ENCODE data around the gene NOD2.

NOD2 gene

DNA sequence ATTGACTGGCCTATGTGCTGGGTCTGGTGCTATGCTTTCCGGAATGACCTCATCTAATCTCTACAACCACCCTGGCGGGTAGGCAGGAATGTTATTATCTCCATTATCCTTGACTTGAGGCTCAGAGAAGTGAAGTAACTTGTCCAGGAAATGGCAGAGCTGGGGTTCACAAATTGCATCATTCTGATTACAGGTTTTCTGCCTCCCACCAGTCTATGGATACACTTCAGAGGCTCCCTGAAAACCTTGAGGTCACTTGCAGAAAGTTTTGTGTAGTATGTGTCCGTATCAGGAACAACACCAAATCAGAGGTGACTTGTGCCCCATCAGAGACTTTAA, 19.1 kb downstream of the NOD2 start:
- Mint-ChIP-seq H3K27ac (no peak overlapping the region), H3K4me3 (no peak overlapping the region), H3K4me1 (peaks cover 26% of the 10 kb centered on the region), H3K36me3 (peaks cover 18% of the 10 kb centered on the region), H3K9me3 (no peaks in the 10 kb centered on the region)
- DNase-seq (ENCODE audit: low spot score in 2 of 2) (no peak), ATAC-seq (no peak)

- ATAC-seq (no peak), DNase-seq (ENCODE audit: low spot score in 2 of 2) (no peak)
- no peaks in the 10 kb centered on the region for H3K9me3 Mint-ChIP-seq
- H3K36me3 Mint-ChIP-seq: peaks cover 19% of the 10 kb centered on the region
- H3K27ac Mint-ChIP-seq: no peak overlapping the region
- peaks cover 28% of the 10 kb centered on the region for H3K4me1 Mint-ChIP-seq
- no peak overlapping the region for H3K4me3 Mint-ChIP-seq
Measured at GRCh38 chr16:50712956-50713355, 19.6 kb downstream of the NOD2 start.

DNA sequence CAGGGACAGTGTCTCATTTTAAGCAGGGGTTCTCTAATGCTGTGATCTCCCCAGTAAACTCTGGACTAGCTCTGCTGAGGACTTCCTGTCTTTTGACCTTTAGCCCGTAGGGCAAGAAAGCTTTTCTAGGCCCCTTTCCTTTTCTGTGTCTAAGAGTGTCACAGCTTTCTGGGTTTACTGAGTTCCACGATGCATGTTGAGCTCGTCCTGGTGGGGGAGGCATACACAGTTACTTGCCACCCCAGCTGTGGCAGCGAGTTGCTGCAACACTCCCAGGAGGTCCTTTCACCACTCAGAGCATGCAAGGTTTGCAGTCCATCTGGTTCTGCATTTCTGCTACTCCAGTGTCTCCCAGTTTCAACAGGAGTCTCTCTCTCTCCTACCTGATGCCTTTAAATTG, 23.7 kb downstream of the NOD2 start:
- Mint-ChIP-seq H3K4me3 (no peak overlapping the region), H3K4me1 (peaks cover 32% of the 10 kb centered on the region), H3K27ac (peak overlapping the region; percentile 77), H3K36me3 (peaks cover 15% of the 10 kb centered on the region), H3K9me3 (no peaks in the 10 kb centered on the region)
- ATAC-seq: no peak
- DNase-seq (ENCODE audit: low spot score in 2 of 2): no peak

GRCh38 chr16:50717494-50717893, 24.1 kb downstream of the NOD2 start:
- Mint-ChIP-seq H3K9me3 (no peaks in the 10 kb centered on the region), H3K27ac (peak overlapping the region; percentile 77), H3K36me3 (peaks cover 12% of the 10 kb centered on the region), H3K4me1 (peaks cover 36% of the 10 kb centered on the region), H3K4me3 (no peak overlapping the region)
- DNase-seq (ENCODE audit: low spot score in 2 of 2) (no peak), ATAC-seq (no peak)

DNA sequence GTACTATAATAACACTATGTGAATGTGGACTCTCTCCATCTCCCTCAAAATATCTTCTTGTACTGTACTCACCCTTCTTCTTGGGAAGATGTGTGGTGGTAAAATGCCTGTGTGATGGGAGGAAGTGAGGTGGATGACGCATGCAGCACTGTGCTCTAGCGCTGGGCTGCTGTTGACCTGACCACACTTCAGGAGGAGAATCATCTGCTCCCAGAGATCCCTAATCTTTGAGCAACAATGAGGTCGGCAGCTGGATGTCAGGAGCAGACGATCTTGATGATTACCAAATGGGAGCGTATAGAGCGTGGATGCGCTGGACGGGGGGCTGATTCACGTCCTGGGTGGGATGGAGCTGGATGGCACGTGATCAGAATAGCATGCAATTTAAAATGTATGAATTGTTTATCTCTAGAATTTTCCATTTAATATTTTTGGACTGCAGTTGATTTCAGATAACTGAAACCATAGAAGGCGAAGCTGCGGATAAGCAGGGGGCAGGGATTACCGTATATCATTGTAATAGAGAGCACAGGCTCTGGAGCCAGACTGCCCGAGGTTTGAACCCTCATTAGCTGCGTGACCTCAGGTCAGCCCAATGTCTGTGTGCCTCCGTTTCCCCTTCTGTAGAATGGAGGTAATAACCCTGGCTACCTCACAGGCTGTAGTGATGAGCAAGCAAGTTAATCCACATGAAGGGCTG, 24.8 kb downstream of the NOD2 start:
- Mint-ChIP-seq H3K9me3 (no peaks in the 10 kb centered on the region), H3K27ac (peak overlapping the region; percentile 17), H3K4me3 (no peak overlapping the region), H3K4me1 (peaks cover 43% of the 10 kb centered on the region), H3K36me3 (peaks cover 12% of the 10 kb centered on the region)
- ATAC-seq: no peak
- DNase-seq (ENCODE audit: low spot score in 2 of 2): no peak

DNA sequence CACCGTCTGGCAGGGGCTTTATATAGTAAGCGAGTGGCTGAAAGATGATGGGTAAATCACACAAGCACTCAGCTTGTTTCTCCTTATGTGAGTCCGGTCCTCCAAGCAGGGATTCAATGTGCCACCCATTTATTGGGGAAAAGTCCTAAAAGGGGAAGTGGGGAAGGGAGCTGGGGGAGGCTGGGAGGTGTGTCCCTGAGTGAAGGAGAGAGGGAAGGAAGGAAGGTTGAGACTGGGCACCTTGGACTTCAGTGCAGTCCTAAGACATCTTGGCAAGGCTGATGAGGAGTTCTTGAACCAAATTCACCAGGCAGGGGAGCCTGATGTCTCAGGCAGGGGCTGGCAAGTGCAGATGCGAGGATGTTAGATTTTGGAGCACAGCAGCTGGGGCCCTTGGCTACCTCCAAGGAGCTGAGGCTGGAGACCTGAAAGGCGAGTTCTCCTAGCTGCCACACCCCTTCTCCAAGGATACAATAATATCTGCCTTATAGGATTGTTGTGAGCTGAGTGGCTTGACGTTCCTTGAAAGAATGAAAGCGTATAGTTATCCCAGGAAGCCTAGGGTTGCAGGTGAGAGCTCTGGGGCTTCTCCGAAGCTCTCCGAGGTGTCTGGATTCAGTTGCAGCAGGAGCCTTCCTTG, 25.5 kb downstream of the NOD2 start:
- DNase-seq (ENCODE audit: low spot score in 2 of 2): no peak
- Mint-ChIP-seq H3K9me3 (no peaks in the 10 kb centered on the region), H3K4me3 (no peak overlapping the region), H3K27ac (peak overlapping the region; percentile 17), H3K36me3 (peaks cover 12% of the 10 kb centered on the region), H3K4me1 (peaks cover 46% of the 10 kb centered on the region)
- ATAC-seq: no peak

GRCh38 chr16:50719401-50720337, 26.3 kb downstream of the NOD2 start:
- H3K27ac Mint-ChIP-seq: peak overlapping the region; percentile 74
- peak; percentile 31 for ATAC-seq
- peaks cover 41% of the 10 kb centered on the region for H3K4me1 Mint-ChIP-seq
- DNase-seq (ENCODE audit: low spot score in 2 of 2): no peak
- H3K36me3 Mint-ChIP-seq: peaks cover 12% of the 10 kb centered on the region
- no peak overlapping the region for H3K4me3 Mint-ChIP-seq
- H3K9me3 Mint-ChIP-seq: peaks cover 4% of the 10 kb centered on the region

- ATAC-seq (peak; percentile 77), DNase-seq (ENCODE audit: low spot score in 2 of 2) (no peak)
- Mint-ChIP-seq H3K9me3 (peaks cover 4% of the 10 kb centered on the region), H3K4me1 (peaks cover 41% of the 10 kb centered on the region), H3K27ac (peak overlapping the region; percentile 84), H3K4me3 (peak overlapping the region; percentile 20), H3K36me3 (peaks cover 24% of the 10 kb centered on the region)
Measured at GRCh38 chr16:50721549-50722404, 28.4 kb downstream of the NOD2 start.

- peaks cover 37% of the 10 kb centered on the region for H3K4me1 Mint-ChIP-seq
- ATAC-seq (peak; percentile 36), DNase-seq (ENCODE audit: low spot score in 2 of 2) (no peak)
- H3K9me3 Mint-ChIP-seq: peaks cover 4% of the 10 kb centered on the region
- peak overlapping the region; percentile 20 for H3K4me3 Mint-ChIP-seq
- H3K36me3 Mint-ChIP-seq: peaks cover 20% of the 10 kb centered on the region
- peak overlapping the region; percentile 84 for H3K27ac Mint-ChIP-seq
Measured at GRCh38 chr16:50722405-50722737, 29.0 kb downstream of the NOD2 start.

GRCh38 chr16:50722960-50723359, 29.6 kb downstream of the NOD2 start:
- Mint-ChIP-seq H3K36me3 (peaks cover 18% of the 10 kb centered on the region), H3K4me3 (no peak overlapping the region), H3K27ac (peak overlapping the region; percentile 84), H3K4me1 (peaks cover 33% of the 10 kb centered on the region), H3K9me3 (peaks cover 4% of the 10 kb centered on the region)
- no peak for ATAC-seq
- no peak for DNase-seq (ENCODE audit: low spot score in 2 of 2)

DNA sequence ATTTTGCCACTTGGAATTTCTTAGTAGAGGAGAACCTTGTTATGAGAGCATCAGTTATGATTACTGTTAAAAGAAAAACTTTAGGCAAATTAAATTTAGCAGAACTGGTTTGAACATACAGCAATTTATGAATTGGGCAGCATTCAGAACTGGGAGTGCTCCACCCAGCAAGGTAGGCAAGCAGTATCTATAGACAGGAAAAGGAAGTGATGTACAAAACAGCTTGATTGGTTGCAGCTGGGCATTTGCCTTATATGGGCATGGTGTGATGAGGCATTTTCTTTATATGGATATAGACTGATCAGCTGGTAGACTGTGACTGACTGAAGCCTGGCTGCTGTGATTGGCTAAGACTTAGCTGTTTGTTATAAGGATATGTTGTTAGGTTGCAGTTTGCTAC, 30.9 kb downstream of the NOD2 start:
- Mint-ChIP-seq H3K4me1 (peaks cover 29% of the 10 kb centered on the region), H3K27ac (peak overlapping the region; percentile 32), H3K36me3 (peaks cover 21% of the 10 kb centered on the region), H3K4me3 (no peak overlapping the region), H3K9me3 (peaks cover 4% of the 10 kb centered on the region)
- DNase-seq (ENCODE audit: low spot score in 2 of 2) (no peak), ATAC-seq (peak; percentile 49)

GRCh38 chr16:50731130-50731988, 38.0 kb downstream of the NOD2 start:
- Mint-ChIP-seq H3K9me3 (no peaks in the 10 kb centered on the region), H3K4me3 (no peak overlapping the region), H3K4me1 (peaks cover 27% of the 10 kb centered on the region), H3K36me3 (peaks cover 16% of the 10 kb centered on the region), H3K27ac (no peak overlapping the region)
- peak; percentile 45 for ATAC-seq
- no peak for DNase-seq (ENCODE audit: low spot score in 2 of 2)

DNA sequence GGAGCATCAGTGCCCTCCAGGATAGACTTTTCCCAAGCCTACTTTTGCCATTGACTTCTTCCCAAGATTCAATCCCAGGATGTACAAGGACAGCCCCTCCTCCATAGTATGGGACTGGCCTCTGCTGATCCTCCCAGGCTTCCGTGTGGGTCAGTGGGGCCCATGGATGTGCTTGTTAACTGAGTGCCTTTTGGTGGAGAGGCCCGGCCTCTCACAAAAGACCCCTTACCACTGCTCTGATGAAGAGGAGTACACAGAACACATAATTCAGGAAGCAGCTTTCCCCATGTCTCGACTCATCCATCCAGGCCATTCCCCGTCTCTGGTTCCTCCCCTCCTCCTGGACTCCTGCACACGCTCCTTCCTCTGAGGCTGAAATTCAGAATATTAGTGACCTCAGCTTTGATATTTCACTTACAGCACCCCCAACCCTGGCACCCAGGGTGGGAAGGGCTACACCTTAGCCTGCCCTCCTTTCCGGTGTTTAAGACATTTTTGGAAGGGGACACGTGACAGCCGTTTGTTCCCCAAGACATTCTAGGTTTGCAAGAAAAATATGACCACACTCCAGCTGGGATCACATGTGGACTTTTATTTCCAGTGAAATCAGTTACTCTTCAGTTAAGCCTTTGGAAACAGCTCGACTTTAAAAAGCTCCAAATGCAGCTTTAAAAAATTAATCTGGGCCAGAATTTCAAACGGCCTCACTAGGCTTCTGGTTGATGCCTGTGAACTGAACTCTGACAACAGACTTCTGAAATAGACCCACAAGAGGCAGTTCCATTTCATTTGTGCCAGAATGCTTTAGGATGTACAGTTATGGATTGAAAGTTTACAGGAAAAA, 38.8 kb downstream of the NOD2 start:
- Mint-ChIP-seq H3K4me3 (no peak overlapping the region), H3K4me1 (peaks cover 36% of the 10 kb centered on the region), H3K27ac (peak overlapping the region; percentile 39), H3K9me3 (no peaks in the 10 kb centered on the region), H3K36me3 (peaks cover 12% of the 10 kb centered on the region)
- no peak for ATAC-seq
- no peak for DNase-seq (ENCODE audit: low spot score in 2 of 2)
